Endodermal cell (in vitro differentiated cells): ENCODE measurements around the gene SORD. TPM values are rescaled to one million over a fixed set of nuclear protein-coding genes. Genes with fewer than 3 reads are reported as not detected.
"Not testable (repeated sequence)": the region's sequence is repeated elsewhere in the genome, so short reads cannot be mapped to it uniquely, and the experiment has no call there.

Experiments used
- DNase-seq: peaks from one replicate; pipeline ENCODE4 v3.0.0-alpha.2; 2017
- H3K27ac ChIP-seq: 2 replicates; pipeline ENCODE4 v1.5.1; 2013; ENCODE audit warnings: mild to moderate bottlenecking, low read depth, low read length, moderate library complexity
- H3K27me3 ChIP-seq: 2 replicates; pipeline ENCODE4 v1.6.1; 2013; ENCODE audit warnings: mild to moderate bottlenecking, low read length, moderate library complexity; ENCODE audit not compliant: insufficient read depth, control insufficient read depth, poor library complexity, severe bottlenecking
- H3K36me3 ChIP-seq: 2 replicates; pipeline ENCODE4 v1.7.0; 2013; ENCODE audit warnings: mild to moderate bottlenecking, low read length, moderate library complexity; ENCODE audit not compliant: control insufficient read depth, insufficient read depth
- H3K4me1 ChIP-seq: one replicate; pipeline ENCODE4 v1.7.0; 2013; ENCODE audit warnings: low read length; ENCODE audit not compliant: control insufficient read depth, insufficient read depth
- H3K4me3 ChIP-seq: 2 replicates; pipeline ENCODE4 v1.5.1; 2013; ENCODE audit warnings: mild to moderate bottlenecking, low read length, moderate library complexity
- H3K9ac ChIP-seq: 2 replicates; pipeline ENCODE4 v1.6.1; 2013; ENCODE audit warnings: mild to moderate bottlenecking, low read length, moderate library complexity; ENCODE audit not compliant: poor library complexity, severe bottlenecking; ENCODE audit errors: extremely low read depth
- H3K9me3 ChIP-seq: 2 replicates; pipeline ENCODE4 v1.6.1; 2013; ENCODE audit warnings: mild to moderate bottlenecking, low read length, moderate library complexity; ENCODE audit not compliant: control insufficient read depth
- H3K27ac Mint-ChIP-seq: 2 replicates; pipeline ENCODE4 v1.8.0; 2020; ENCODE audit warnings: mixed read lengths
- H3K27me3 Mint-ChIP-seq: 2 replicates; pipeline ENCODE4 v1.8.0; 2021; ENCODE audit warnings: mild to moderate bottlenecking, mixed read lengths; ENCODE audit not compliant: insufficient read depth
- H3K36me3 Mint-ChIP-seq: 2 replicates; pipeline ENCODE4 v1.8.0; 2020; ENCODE audit warnings: low read depth, mixed read lengths
- H3K4me1 Mint-ChIP-seq: 2 replicates; pipeline ENCODE4 v1.8.0; 2020; ENCODE audit warnings: mixed read lengths
- H3K4me3 Mint-ChIP-seq: 2 replicates; pipeline ENCODE4 v1.8.0; 2020; ENCODE audit warnings: mild to moderate bottlenecking, moderate library complexity, mixed read lengths
- H3K9me3 Mint-ChIP-seq: 2 replicates; pipeline ENCODE4 v1.8.0; 2020; ENCODE audit warnings: mild to moderate bottlenecking, mixed read lengths
- CTCF ChIP-seq: fragments of 200-600 bp; sonication (generic); conservative IDR thresholded peaks from 2 replicates; pipeline ENCODE4 v1.5.0; 2021; ENCODE audit warnings: antibody characterized with exemption, mild to moderate bottlenecking
- WGBS, 2 experiments: methylation state at CpG; one replicate each; pipeline versions ENCODE4 v1.1.5 to v1.1.7; 2013; ENCODE audit warnings: missing lambda C conversion rate in 2 of 2, mixed read lengths in 1 of 2; ENCODE audit not compliant: insufficient coverage in 1 of 2, insufficient read length in 1 of 2; 5-methylcytosine and 5-hydroxymethylcytosine counted together
- total RNA-seq, 2 donors: library from RNA; stranded (reverse); fragmentation: NEBNext Ultra II Directional in 1 of 2; extraction: Animal tissue kit (Norgen Biotek cat#: 25700) in 1 of 2; gene quantifications; 2 replicates in 1 of 2; 3 replicates in 1 of 2; pipeline ENCODE4 v1.2.1, GENCODE V29; 2021

SORD gene
- total RNA-seq, 2 donors from 2014 or later = 28.7 to 40.3 TPM

DNA sequence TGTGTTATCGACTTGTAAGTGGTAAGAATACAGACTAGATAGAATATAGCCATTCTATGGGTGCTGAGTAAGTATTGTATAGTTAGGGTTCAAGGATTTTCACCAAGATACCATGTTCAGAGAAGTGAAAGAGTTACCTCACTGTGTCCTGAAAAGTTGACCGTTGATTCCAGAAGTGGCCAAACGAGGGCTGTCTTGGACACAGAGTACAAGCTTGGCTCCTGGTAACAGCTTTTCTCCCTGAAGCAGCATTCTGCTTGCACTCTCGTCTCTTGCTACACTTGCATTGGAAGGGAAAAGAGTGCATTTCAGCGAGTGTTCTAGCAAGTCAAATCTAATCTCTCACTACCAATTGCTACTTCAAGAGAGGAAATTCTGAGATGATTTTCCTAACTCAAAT, 18.5 kb downstream of the SORD start:
- H3K27ac Mint-ChIP-seq, H3K4me3 Mint-ChIP-seq, H3K9me3 Mint-ChIP-seq, H3K27me3 ChIP-seq, H3K4me1 ChIP-seq, H3K4me3 ChIP-seq, DNase-seq, H3K4me1 Mint-ChIP-seq, H3K27ac ChIP-seq, H3K9ac ChIP-seq, H3K36me3 ChIP-seq, H3K9me3 ChIP-seq, H3K27me3 Mint-ChIP-seq: not testable (repeated sequence)
- peaks cover 15% of the 10 kb centered on the region for H3K36me3 Mint-ChIP-seq
- 86 to 100% methylated on average over 3 to 5 of the region's 5 CpGs for WGBS, 2 experiments

DNA sequence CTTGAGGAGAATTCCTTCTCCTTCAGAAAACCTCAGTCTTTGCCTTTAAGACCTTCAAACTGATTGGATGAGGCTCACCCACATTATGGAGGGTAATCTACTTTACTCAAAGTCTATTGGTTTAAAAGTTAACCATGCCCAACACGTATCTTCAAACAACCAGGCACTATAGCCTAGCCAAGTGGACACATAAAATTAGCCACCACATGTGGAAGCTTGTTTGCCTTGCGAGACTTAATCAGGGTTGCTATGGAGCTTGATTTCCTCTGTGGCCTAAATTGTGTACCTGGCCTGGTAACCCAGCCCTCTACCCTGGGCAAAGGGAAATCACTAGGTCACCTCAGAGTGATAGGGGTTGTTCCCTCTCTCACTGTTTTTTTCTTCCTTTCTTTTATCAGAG, 19.9 kb downstream of the SORD start:
- not testable (repeated sequence) for H3K27me3 ChIP-seq, H3K4me1 ChIP-seq, H3K4me1 Mint-ChIP-seq, H3K9ac ChIP-seq, DNase-seq, H3K9me3 Mint-ChIP-seq, H3K27ac Mint-ChIP-seq, H3K9me3 ChIP-seq, H3K27ac ChIP-seq, H3K36me3 ChIP-seq, H3K4me3 ChIP-seq, H3K4me3 Mint-ChIP-seq, H3K27me3 Mint-ChIP-seq
- H3K36me3 Mint-ChIP-seq = peaks cover 20% of the 10 kb centered on the region
- no CpG with 5 or more reads among the region's 2 CpGs for WGBS, 2 experiments

DNA sequence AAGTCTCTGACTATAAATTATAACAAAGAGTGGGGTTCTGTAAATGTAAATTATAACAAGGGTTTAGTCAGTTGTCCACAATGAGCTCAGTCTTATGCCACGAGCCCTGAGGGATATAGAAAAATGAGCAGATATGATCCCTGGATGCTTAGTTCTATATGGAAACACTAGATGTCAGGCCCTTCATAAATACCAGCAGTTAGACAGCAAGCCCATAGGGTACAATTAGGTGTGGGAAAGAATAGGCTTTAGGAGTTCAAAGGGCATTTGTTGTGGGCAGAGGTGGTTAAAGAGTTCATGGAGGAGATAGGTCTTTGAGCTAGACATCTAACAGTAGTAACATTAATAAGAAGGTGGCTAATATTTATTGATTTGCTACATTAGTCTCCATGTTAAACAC, 21.3 kb downstream of the SORD start:
- H3K4me3 Mint-ChIP-seq, H3K9ac ChIP-seq, H3K27me3 ChIP-seq, H3K4me1 Mint-ChIP-seq, H3K27me3 Mint-ChIP-seq, DNase-seq, H3K27ac Mint-ChIP-seq, H3K4me3 ChIP-seq, H3K4me1 ChIP-seq, H3K27ac ChIP-seq: not testable (repeated sequence)
- Histone ChIP-seq H3K9me3 (peaks cover 18% of the 10 kb centered on the region), H3K36me3 (peaks cover 17% of the 10 kb centered on the region)
- Mint-ChIP-seq H3K9me3 (peaks cover 15% of the 10 kb centered on the region), H3K36me3 (peaks cover 34% of the 10 kb centered on the region)
- no CpG with 5 or more reads among the region's 1 CpG for WGBS, 2 experiments

GRCh38 chr15:45048449-45048793, 25.4 kb downstream of the SORD start:
- peak overlapping the region; percentile 4 for H3K4me3 ChIP-seq
- H3K9ac ChIP-seq, H3K27me3 Mint-ChIP-seq, H3K27ac ChIP-seq, DNase-seq, H3K4me1 ChIP-seq, H3K27me3 ChIP-seq, H3K4me1 Mint-ChIP-seq, H3K4me3 Mint-ChIP-seq: not testable (repeated sequence)
- WGBS, 2 experiments = 85 to 93% methylated on average over 2 to 4 of the region's 4 CpGs
- H3K36me3 ChIP-seq = peaks cover 57% of the 10 kb centered on the region
- peaks cover 74% of the 10 kb centered on the region for H3K36me3 Mint-ChIP-seq
- H3K9me3 ChIP-seq = peaks cover 59% of the 10 kb centered on the region
- peaks cover 52% of the 10 kb centered on the region for H3K9me3 Mint-ChIP-seq
- peak overlapping the region; percentile 64 for H3K27ac Mint-ChIP-seq

DNA sequence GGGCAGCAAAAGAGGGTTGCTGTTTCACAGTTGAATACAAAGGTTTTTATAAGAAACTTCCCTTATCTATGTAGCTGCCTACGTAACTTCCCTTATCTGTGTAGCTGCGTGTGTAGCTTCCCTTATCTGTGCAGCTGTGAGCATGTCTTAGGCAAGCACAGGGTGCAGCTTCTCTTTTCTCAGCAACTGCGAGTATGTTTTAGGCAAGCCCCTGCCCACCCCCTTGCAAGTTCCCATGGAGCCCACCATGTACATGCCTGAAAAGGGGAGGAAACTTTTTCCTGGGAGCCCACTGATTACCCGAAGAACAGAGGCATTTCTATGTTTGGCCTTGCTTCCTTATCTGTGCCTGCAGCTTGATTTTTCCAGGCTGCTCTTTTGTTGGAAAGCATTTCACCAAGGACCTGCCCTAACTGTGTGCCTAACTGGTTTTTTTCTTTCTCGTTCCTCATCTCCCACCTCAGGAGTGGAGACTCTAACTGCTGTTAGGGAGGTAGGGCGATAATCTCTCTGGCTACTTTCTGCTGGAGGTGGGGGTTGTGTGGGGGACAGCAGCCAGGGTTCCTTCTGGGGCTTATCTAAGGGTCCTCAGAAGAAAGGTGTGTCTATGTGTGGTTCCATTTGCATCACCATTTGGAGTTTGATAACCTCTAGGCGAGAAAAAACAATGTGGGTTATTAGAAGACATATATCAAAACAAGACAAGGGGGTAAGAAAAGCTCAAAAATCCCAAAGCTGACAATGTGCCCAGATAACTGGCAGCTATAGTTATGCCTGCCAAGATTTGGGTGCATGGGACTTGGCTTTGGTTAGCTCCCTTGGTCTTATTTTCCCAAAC, 26.0 kb downstream of the SORD start:
- TF ChIP-seq CTCF = no peak
- no peak overlapping the region for H3K9ac ChIP-seq
- H3K27ac ChIP-seq = no peak overlapping the region
- H3K9me3 Mint-ChIP-seq = peaks cover 52% of the 10 kb centered on the region
- H3K36me3 Mint-ChIP-seq = peaks cover 74% of the 10 kb centered on the region
- H3K4me1 ChIP-seq = no peaks in the 10 kb centered on the region
- no peak overlapping the region for H3K4me3 Mint-ChIP-seq
- peak overlapping the region; percentile 4 for H3K4me3 ChIP-seq
- H3K27ac Mint-ChIP-seq = peak overlapping the region; percentile 64
- WGBS, 2 experiments = 90 to 97% methylated on average over 4 to 7 of the region's 7 CpGs
- H3K9me3 ChIP-seq = peaks cover 59% of the 10 kb centered on the region
- H3K27me3 ChIP-seq = no peaks in the 10 kb centered on the region
- peak; percentile 55 for DNase-seq
- peaks cover 57% of the 10 kb centered on the region for H3K36me3 ChIP-seq
- H3K4me1 Mint-ChIP-seq = no peaks in the 10 kb centered on the region
- H3K27me3 Mint-ChIP-seq = no peaks in the 10 kb centered on the region
